ENCODE data around the gene TSC22D2.

Gene TSC22D2

GRCh38 chr3:150412561-150413231 lies 4.6 kb downstream of the TSC22D2 start:
- peak; percentile 67 for DNase-seq

DNA sequence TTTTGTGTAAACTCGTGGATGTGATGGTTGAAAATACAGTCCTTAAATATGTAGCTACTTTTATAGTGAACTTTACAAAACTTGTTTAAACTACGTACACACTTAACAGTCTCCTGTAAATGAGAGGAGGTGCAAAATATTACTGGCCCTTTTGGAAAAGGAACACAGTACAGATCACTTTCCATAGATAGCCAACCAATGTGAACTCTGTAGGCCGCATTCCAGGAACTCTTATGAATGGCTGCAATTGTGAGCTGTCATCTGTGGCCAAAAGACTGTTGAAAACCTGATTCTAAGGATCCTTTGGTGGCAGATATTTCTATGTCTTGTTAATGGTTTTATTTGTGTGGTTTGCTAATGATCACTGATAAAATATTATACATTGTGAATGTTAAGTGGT lies 6.2 kb downstream of the TSC22D2 start:
- peak; percentile 78 for DNase-seq

DNA sequence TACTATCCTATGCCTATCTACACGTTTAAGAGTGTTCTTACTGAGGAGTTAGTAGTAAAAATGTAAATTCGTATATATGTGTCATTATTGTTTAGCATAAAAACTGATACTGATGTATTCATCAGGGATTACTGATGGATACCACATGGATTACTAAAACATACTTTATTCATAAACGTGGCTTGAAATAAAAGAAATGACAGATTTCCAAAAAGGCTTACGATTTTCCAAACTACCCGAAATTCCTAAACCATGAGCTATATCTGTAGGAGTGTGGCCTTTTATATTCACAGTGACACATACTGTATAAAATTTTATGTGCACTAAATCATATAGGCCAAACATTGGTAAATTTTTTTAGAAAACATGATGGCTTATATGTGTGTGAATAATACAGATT lies 6.9 kb downstream of the TSC22D2 start:
- DNase-seq: peak; percentile 93

DNA sequence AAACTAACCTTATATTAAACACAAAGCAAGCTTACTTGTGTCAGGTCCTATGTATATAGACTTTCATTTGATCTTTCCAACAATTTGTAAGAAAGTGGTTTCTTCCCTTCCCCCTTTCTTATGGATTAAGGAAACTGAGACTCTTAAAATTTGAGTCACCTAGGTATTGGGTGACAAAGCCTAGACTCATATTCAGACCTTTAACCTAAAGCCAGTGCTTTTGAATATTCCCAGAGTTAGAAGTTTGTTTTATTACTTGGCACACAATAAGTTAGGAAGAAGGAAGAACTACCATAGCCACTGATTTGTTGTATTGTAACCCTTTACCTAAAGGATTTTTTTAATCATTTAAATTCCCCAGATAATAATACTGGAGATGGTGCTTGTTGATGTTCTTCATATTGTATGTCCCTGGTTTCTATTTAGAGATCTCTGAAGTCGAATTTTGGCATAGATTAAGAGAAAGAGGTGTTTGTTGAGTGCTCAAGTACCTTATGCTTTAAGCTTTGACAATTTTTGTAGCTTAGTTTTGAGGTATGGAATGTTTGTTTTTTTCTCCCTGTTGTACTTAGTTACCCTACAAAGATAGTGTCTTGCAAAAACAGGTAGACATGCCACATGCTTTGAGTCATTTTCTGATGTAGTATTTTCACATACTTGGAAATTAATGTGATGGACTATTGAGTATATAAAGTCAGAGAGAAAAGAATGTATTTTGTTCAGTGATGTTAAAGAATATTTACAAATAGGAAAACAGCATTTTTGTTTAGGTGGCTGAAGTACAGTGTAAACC lies 11.2 kb downstream of the TSC22D2 start:
- no peak for DNase-seq

- no peak for DNase-seq
Measured at GRCh38 chr3:150419959-150420358, 11.9 kb downstream of the TSC22D2 start.

- no peak for DNase-seq
Measured at GRCh38 chr3:150421256-150421655, 13.2 kb downstream of the TSC22D2 start.

- DNase-seq: peak; percentile 54
Measured at GRCh38 chr3:150421799-150422548, 13.9 kb downstream of the TSC22D2 start.

- no peak for DNase-seq
Measured at GRCh38 chr3:150422907-150423306, 14.8 kb downstream of the TSC22D2 start.

DNA sequence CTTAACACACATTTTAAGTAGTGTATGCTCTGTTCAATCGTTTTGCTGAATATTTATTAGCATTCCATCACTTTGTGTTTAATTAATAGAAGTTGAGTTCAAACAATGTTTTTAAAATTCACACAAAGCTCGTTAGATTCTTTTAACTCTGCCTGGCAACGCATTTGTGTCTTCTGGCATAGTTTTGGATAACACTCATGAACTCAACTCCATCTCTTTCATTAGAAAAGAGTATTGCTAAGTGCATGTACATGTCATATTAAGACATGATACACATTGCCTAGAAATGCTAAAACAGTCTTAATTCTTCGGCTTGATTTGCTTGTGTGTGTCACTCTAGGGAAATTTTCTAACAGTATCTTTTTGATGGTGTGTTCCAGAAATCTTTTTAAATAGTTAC lies 15.7 kb downstream of the TSC22D2 start:
- DNase-seq: no peak

DNA sequence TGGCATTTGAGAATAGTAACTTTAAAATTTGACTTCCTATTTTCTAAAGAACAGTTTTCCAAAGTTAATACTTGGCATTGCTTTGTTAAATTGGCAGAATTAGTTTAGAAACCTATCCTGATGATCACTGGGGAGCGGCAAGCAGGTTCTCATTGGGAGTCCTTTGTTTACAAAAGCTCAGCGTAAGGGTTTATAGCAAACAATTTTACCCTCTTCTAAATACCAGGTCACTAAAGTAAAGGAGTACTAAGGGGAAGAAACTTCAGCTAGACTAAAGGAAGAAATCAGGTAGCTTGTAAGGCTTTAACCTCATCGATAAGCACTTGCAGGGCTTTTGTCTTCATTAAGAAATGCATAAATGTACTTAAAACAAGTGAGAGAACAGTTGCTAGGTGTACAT lies 18.2 kb downstream of the TSC22D2 start:
- no peak for DNase-seq

DNA sequence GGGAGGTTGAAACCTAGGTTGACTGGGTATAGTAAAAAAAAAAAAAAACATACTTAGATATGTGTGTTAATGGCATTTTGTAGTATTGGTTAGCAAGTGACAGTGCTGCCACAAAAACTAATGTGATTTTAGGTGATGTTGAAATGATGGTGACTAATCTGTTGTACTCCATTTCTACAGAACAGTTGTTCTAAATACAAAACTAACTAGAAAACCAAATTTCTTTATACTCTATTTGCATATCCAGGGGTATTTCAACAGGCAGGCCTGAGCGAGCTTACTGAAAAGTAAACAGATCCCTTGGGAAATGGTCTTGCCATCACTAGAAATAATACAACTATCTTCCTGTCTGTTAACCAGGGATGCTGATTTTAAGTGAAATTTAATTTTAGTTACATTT lies 20.5 kb downstream of the TSC22D2 start:
- DNase-seq: no peak

DNA sequence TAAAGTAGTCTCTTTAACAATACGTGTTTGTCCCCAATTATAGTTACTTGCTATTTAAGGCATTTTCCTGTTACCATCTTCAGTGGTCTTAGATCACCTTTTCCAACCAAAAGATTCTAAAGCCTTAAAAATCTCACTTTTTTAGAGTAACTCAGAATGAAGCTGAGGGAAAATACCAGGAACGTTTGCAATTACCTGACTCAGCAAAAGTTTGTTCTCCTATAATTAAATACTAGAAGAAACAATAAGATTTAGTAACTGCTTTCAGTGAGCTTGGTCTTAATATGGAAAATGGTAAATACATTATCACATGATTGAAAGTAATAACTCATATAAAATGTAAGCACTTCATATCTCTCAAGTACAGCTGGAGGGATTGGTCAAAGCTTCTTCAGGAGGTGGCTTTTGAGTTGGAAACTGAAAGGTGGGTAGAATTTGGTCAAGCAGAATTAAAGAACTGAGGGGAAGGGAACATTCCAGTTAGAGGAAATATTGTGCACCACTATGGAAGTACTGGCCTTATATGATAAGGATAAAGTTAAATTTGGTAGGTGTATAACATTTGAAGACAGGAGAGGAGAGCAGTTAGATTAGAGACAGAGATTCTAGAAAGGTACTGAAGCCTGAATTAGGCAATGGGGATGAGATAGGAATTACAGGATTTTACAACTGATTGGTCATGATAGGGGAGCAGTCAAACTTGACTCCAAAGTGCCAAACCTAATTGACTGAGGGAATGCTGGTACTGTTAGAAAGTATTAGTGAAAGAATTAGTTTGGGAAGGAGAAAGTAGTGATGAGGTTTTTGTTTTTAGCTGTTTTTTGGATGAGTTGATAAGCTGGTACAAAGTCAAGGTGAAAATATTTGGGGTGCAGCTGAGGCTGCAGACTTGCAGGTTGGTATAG lies 21.9 kb downstream of the TSC22D2 start:
- no peak for DNase-seq

DNA sequence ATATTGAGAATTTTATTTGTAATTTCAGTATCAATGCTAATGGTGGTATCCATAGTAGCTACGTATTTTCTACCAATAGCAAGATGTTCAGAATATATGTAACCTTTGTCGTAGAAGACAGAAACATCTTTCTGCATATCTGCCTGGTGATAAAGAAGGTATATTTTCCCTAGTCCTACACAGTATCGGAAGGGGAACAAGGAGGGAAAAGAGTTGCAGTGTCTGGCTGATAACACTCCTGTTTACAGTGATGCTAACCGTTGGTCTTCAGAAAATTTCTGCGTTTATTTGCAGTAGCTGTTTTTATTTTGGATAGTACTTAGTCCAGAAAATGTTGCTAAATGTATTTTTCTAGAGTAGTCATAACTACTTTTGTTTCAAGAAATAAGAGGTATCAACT lies 25.2 kb downstream of the TSC22D2 start:
- no peak for DNase-seq

- no peak for DNase-seq
Measured at GRCh38 chr3:150434234-150434633, 26.1 kb downstream of the TSC22D2 start.

DNA sequence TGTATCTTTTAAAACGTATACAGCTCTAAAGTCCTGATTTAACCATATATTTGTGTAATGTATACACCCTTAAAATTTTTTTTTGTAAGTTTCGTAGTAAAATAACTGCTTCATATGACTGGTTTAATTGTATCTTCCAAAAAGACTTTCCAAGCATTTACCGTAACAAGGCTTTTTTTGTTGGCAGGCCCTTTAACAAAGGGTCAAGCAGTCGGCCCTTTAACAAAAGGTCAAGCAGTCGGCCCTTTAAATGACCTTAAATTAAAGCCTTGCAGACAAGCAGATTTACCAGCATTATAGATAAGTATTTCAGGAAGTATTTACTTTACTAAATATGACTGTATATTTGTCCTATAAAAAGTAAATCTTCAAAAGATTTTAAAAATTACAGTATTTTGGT lies 28.1 kb downstream of the TSC22D2 start:
- DNase-seq: no peak

- peak; percentile 52 for DNase-seq
Measured at GRCh38 chr3:150439657-150440056, 31.6 kb downstream of the TSC22D2 start.

- peak; percentile 59 for DNase-seq
Measured at GRCh38 chr3:150443331-150443741, 35.2 kb downstream of the TSC22D2 start.

DNA sequence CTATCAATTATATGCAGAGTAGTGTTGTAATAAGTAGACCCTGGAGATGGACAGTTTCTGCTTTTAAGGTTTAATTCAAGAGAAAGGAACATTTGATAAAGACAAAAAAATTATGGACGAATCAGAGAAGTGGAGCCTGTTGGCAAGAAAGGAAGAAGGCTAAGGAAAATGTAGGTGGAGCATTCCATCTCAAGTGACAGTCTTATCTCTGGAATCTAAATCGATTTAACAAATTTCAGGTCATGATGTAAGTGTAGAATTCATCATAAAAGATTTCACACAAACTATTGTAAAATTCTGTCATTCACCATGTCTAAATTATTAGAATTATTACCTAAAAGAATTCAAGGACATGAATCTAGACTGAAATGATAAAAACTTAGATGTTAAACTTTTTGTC lies 36.3 kb downstream of the TSC22D2 start:
- DNase-seq: no peak

- DNase-seq: no peak
Measured at GRCh38 chr3:150446470-150446977, 38.4 kb downstream of the TSC22D2 start.

DNA sequence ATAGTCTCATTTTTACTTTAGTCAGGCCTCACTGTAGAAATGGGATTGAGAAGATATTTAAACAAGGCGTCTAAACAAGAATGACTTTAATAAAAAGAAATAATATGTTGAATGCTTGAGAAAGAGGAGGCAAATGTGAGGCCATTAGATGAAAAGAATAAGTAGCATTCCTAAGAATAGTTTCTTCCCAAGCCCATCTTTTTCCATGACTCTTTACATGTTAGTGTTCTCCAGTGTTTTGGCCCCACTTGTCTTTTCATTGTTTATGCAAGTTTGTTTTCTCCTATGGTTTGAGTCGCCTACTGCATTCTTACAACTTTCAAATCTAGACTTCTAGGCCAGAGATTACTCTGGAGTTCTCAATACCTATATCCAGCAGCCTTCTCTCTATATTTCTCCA lies 39.0 kb downstream of the TSC22D2 start:
- DNase-seq: peak; percentile 33

DNA sequence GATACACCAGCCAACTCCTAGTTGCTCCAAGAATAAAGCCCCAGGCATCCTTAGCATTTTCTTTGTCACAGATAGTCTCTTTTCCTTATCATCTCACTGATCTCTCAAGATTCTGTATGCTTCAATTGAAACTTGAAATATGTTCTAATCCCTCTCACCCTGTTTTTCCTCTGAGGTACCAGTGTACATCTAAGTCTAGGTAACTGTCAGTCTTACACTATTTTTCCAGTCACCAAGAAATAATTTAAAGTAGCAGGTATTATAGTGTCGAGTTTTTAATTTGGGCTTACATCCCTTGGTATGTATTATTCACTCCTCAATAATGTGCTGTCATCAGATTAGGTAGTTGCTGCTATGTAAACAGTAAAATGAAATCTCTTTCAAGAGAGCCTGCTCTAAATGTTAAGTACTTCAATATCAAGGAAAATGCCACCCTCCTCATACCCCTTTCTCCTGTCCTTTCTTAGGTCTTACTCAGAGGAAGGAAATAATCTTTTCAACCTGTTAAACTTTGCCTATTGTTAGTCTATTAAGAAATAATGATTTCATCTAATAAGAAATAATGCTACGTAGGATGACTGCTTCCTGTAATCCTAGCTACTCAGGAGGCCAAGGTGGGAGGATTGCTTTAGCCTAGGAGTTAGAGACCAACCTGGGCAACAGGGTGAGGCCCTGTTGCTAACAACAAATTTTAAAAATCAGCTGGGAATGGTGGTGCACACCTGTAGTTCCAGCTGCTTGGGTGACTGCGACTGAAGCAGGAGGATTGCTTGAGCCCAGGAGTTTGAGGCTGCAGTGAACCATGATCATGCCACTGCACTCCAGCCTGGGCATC lies 39.8 kb downstream of the TSC22D2 start:
- peak; percentile 35 for DNase-seq

Measured in fibroblast of skin of back (primary cell).